Stimulated activated CD8-positive, alpha-beta memory T cell treated with anti-CD3 and anti-CD28 coated beads, Interleukin-15, amount 100 ng/mL, for 1 hour (primary cell): ENCODE results near the gene CTSO.

Experiments used
- DNase-seq: peaks from one replicate; pipeline ENCODE4 v3.0.0-alpha.2; 2020; ENCODE audit warnings: low read depth

CTSO gene

GRCh38 chr4:155953151-155954117 is at the start of gene CTSO:
CTSO (minus strand) TSS chr4:155953866; CDS start chr4:155953847, 19 bp downstream.
- DNase-seq: peak; percentile 39

- no peak for DNase-seq
These were observed 46.8 kb upstream of the CTSO start for GRCh38 chr4:156000491-156000890.

GRCh38 chr4:155999725-156000124 is 46.1 kb upstream of the CTSO start:
- DNase-seq: no peak

- no peak for DNase-seq
These were observed 41.4 kb upstream of the CTSO start for GRCh38 chr4:155995069-155995468.

GRCh38 chr4:155984106-155984797 is 30.6 kb upstream of the CTSO start:
- no peak for DNase-seq

- no peak for DNase-seq
These were observed 29.2 kb upstream of the CTSO start for GRCh38 chr4:155982736-155983385.

- no peak for DNase-seq
These were observed 25.1 kb upstream of the CTSO start for GRCh38 chr4:155978810-155979209.

GRCh38 chr4:155975511-155975910 is 21.8 kb upstream of the CTSO start:
- no peak for DNase-seq

- no peak for DNase-seq
These were observed 21.3 kb upstream of the CTSO start for GRCh38 chr4:155974996-155975395.

- DNase-seq: no peak
These were observed 20.7 kb upstream of the CTSO start for GRCh38 chr4:155974476-155974749.

GRCh38 chr4:155973639-155974475 is 20.2 kb upstream of the CTSO start:
- DNase-seq: no peak

GRCh38 chr4:155972098-155972497 is 18.4 kb upstream of the CTSO start:
- no peak for DNase-seq

GRCh38 chr4:155966731-155967395 is 13.2 kb upstream of the CTSO start:
- DNase-seq: no peak

- DNase-seq: no peak
These were observed 12.5 kb upstream of the CTSO start for GRCh38 chr4:155966171-155966570.

GRCh38 chr4:155964016-155964891 is 10.6 kb upstream of the CTSO start:
- DNase-seq: no peak

GRCh38 chr4:155962767-155963166 is 9.1 kb upstream of the CTSO start:
- no peak for DNase-seq

GRCh38 chr4:155961575-155961974 is 7.9 kb upstream of the CTSO start:
- no peak for DNase-seq

GRCh38 chr4:155960522-155960921 is 6.9 kb upstream of the CTSO start:
- DNase-seq: no peak

- DNase-seq: no peak
These were observed 5.8 kb upstream of the CTSO start for GRCh38 chr4:155959417-155959816.

GRCh38 chr4:155956461-155956860 is 2.8 kb upstream of the CTSO start:
- DNase-seq: no peak
